Superior temporal gyrus (tissue), 1 donor: ENCODE measurements around the gene RUNX2.
A peak's percentile ranks its signal among the peaks of the same experiment; 100 is the strongest.

Source experiments
- DNase-seq: peaks from one replicate; pipeline ENCODE4 v3.0.0-alpha.2; 2016; ENCODE audit errors: extremely low spot score

RUNX2 gene

GRCh38 chr6:45514454-45515230 lies 186.5 kb downstream of the RUNX2 start:
- DNase-seq = no peak

- DNase-seq = no peak
Observed at GRCh38 chr6:45518013-45518720, 190.0 kb downstream of the RUNX2 start.

- no peak for DNase-seq
Observed at GRCh38 chr6:45521226-45521625, 193.1 kb downstream of the RUNX2 start.

GRCh38 chr6:45522486-45522885 lies 194.4 kb downstream of the RUNX2 start:
- DNase-seq = no peak

GRCh38 chr6:45527210-45527609 lies 199.1 kb downstream of the RUNX2 start:
- DNase-seq = no peak

- no peak for DNase-seq
Observed at GRCh38 chr6:45531999-45532595, 204.0 kb downstream of the RUNX2 start.

- no peak for DNase-seq
Observed at GRCh38 chr6:45532721-45533210, 204.6 kb downstream of the RUNX2 start.

- DNase-seq = peak; percentile 60
Observed at GRCh38 chr6:45533386-45533785, 205.3 kb downstream of the RUNX2 start.

GRCh38 chr6:45535933-45536332 lies 207.8 kb downstream of the RUNX2 start:
- no peak for DNase-seq

- DNase-seq = no peak
Observed at GRCh38 chr6:45537539-45537938, 209.4 kb downstream of the RUNX2 start.

- no peak for DNase-seq
Observed at GRCh38 chr6:45538641-45539547, 210.8 kb downstream of the RUNX2 start.

GRCh38 chr6:45540375-45540920 lies 212.3 kb downstream of the RUNX2 start:
- DNase-seq = no peak

- no peak for DNase-seq
Observed at GRCh38 chr6:45541934-45542333, 213.8 kb downstream of the RUNX2 start.

GRCh38 chr6:45543298-45544235 lies 215.4 kb downstream of the RUNX2 start:
- no peak for DNase-seq

GRCh38 chr6:45545416-45545815 lies 217.3 kb downstream of the RUNX2 start:
- DNase-seq = no peak

GRCh38 chr6:45548657-45549515 lies 220.8 kb downstream of the RUNX2 start:
- no peak for DNase-seq

- no peak for DNase-seq
Observed at GRCh38 chr6:45552536-45552935, 224.4 kb downstream of the RUNX2 start.

GRCh38 chr6:45553730-45554344 lies 225.7 kb downstream of the RUNX2 start:
- DNase-seq = no peak

GRCh38 chr6:45554591-45554990 lies 226.5 kb downstream of the RUNX2 start:
- no peak for DNase-seq
